NCI-H2227 (cell line): ENCODE measurements around the gene SLCO2A1.

ENCODE experiments used
- DNase-seq: peaks from one replicate; lab custom pipeline; 2025; ENCODE audit not compliant: unreplicated experiment; lab: John Stamatoyannopoulos, UW

The SLCO2A1 gene

GRCh38 chr3:134061401-134061800 lies 31.7 kb upstream of the SLCO2A1 start:
- no peak for DNase-seq

- DNase-seq = no peak
Measured at GRCh38 chr3:134060561-134061385, 31.0 kb upstream of the SLCO2A1 start.

GRCh38 chr3:134059671-134060560 lies 30.2 kb upstream of the SLCO2A1 start:
- no peak for DNase-seq

GRCh38 chr3:134059035-134059601 lies 29.4 kb upstream of the SLCO2A1 start:
- no peak for DNase-seq

- DNase-seq = peak; percentile 50
Measured at GRCh38 chr3:134057654-134058110, 28.0 kb upstream of the SLCO2A1 start.

GRCh38 chr3:134057006-134057653 lies 27.4 kb upstream of the SLCO2A1 start:
- DNase-seq = no peak

GRCh38 chr3:134056464-134056891 lies 26.8 kb upstream of the SLCO2A1 start:
- DNase-seq = no peak

GRCh38 chr3:134055661-134056060 lies 25.9 kb upstream of the SLCO2A1 start:
- no peak for DNase-seq

GRCh38 chr3:134054881-134055280 lies 25.2 kb upstream of the SLCO2A1 start:
- no peak for DNase-seq

- DNase-seq = no peak
Measured at GRCh38 chr3:134054231-134054630, 24.5 kb upstream of the SLCO2A1 start.

GRCh38 chr3:134052370-134052769 lies 22.6 kb upstream of the SLCO2A1 start:
- DNase-seq = no peak

GRCh38 chr3:134049676-134050075 lies 20.0 kb upstream of the SLCO2A1 start:
- DNase-seq = no peak

- DNase-seq = no peak
Measured at GRCh38 chr3:134048278-134048996, 18.7 kb upstream of the SLCO2A1 start.

GRCh38 chr3:134044459-134044858 lies 14.7 kb upstream of the SLCO2A1 start:
- no peak for DNase-seq

GRCh38 chr3:134040066-134040465 lies 10.3 kb upstream of the SLCO2A1 start:
- DNase-seq = no peak

GRCh38 chr3:134039161-134039862 lies 9.6 kb upstream of the SLCO2A1 start:
- no peak for DNase-seq

GRCh38 chr3:134038716-134039115 lies 9.0 kb upstream of the SLCO2A1 start:
- no peak for DNase-seq

GRCh38 chr3:134038071-134038491 lies 8.4 kb upstream of the SLCO2A1 start:
- DNase-seq = no peak

- no peak for DNase-seq
Measured at GRCh38 chr3:134037168-134037567, 7.4 kb upstream of the SLCO2A1 start.

- no peak for DNase-seq
Measured at GRCh38 chr3:134036291-134036690, 6.6 kb upstream of the SLCO2A1 start.
